ENCODE measurements around the gene ZNF710. TPM values are rescaled to one million over a fixed set of nuclear protein-coding genes. Genes with fewer than 3 reads are reported as not detected.

Gene ZNF710
- total RNA-seq, 2 experiments from 2014 or later = 14.1 to 16.6 TPM

- Mint-ChIP-seq H3K27ac (no peak overlapping the region), H3K27me3 (no peaks in the 10 kb centered on the region), H3K4me1 (peaks cover 21% of the 10 kb centered on the region), H3K9me3 (ENCODE audit: low read depth) (no peaks in the 10 kb centered on the region), H3K4me3 (no peak overlapping the region), H3K36me3 (peaks cover 3% of the 10 kb centered on the region)
- DNase-seq (no peak), ATAC-seq (no peak)
- CTCF ChIA-PET = interaction anchor here (0.8 kb wide), 1 partner anchor 204 kb away, joined by 3 read pairs; no protein-coding TSS in a partner anchor
Observed at GRCh38 chr15:90042356-90042755, 41.2 kb downstream of the ZNF710 start.

GRCh38 chr15:90042766-90043529 lies 41.8 kb downstream of the ZNF710 start:
- Mint-ChIP-seq H3K27ac (no peak overlapping the region), H3K9me3 (ENCODE audit: low read depth) (no peaks in the 10 kb centered on the region), H3K27me3 (no peaks in the 10 kb centered on the region), H3K4me3 (no peak overlapping the region), H3K36me3 (peaks cover 3% of the 10 kb centered on the region), H3K4me1 (peaks cover 15% of the 10 kb centered on the region)
- CTCF ChIA-PET = interaction anchor here (0.8 kb wide), 1 partner anchor 205 kb away, joined by 3 read pairs; no protein-coding TSS in a partner anchor
- ATAC-seq (no peak), DNase-seq (no peak)

- CTCF ChIA-PET = no interaction called here
- no peak for DNase-seq
Observed at GRCh38 chr15:90043530-90044010, 42.4 kb downstream of the ZNF710 start.

GRCh38 chr15:90044191-90044590 lies 43.1 kb downstream of the ZNF710 start:
- no peaks in the 10 kb centered on the region for H3K27me3 Mint-ChIP-seq
- H3K9me3 Mint-ChIP-seq (ENCODE audit: low read depth) = no peaks in the 10 kb centered on the region
- no peaks in the 10 kb centered on the region for H3K36me3 Mint-ChIP-seq
- ATAC-seq = no peak
- no peak for DNase-seq
- H3K4me1 Mint-ChIP-seq = peaks cover 5% of the 10 kb centered on the region
- H3K27ac Mint-ChIP-seq = no peak overlapping the region
- CTCF ChIA-PET = no interaction called here
- H3K4me3 Mint-ChIP-seq = no peak overlapping the region

More at GRCh38 chr15:90043530-90044010, 42.4 kb downstream of the ZNF710 start:
- H3K4me3 Mint-ChIP-seq = no peak overlapping the region
- H3K27ac Mint-ChIP-seq = no peak overlapping the region
- H3K9me3 Mint-ChIP-seq (ENCODE audit: low read depth) = no peaks in the 10 kb centered on the region
- H3K27me3 Mint-ChIP-seq = no peaks in the 10 kb centered on the region
- no peaks in the 10 kb centered on the region for H3K36me3 Mint-ChIP-seq
- ATAC-seq = no peak
- H3K4me1 Mint-ChIP-seq = peaks cover 9% of the 10 kb centered on the region

GRCh38 chr15:90044916-90045371 lies 43.8 kb downstream of the ZNF710 start:
- no peaks in the 10 kb centered on the region for H3K36me3 Mint-ChIP-seq
- DNase-seq (no peak), ATAC-seq (no peak)
- H3K27me3 Mint-ChIP-seq = no peaks in the 10 kb centered on the region
- CTCF ChIA-PET = no interaction called here
- H3K27ac Mint-ChIP-seq = no peak overlapping the region
- no peaks in the 10 kb centered on the region for H3K9me3 Mint-ChIP-seq (ENCODE audit: low read depth)
- peaks cover under 1% of the 10 kb centered on the region for H3K4me1 Mint-ChIP-seq
- H3K4me3 Mint-ChIP-seq = no peak overlapping the region

- CTCF ChIA-PET = interaction anchor here (0.5 kb wide), 1 partner anchor 142 kb away, joined by 5 read pairs; no protein-coding TSS in a partner anchor
Observed at GRCh38 chr15:90046289-90046688, 45.2 kb downstream of the ZNF710 start.

GRCh38 chr15:90046911-90047392 lies 45.8 kb downstream of the ZNF710 start:
- H3K36me3 Mint-ChIP-seq = no peaks in the 10 kb centered on the region
- H3K27me3 Mint-ChIP-seq = no peaks in the 10 kb centered on the region
- H3K4me1 Mint-ChIP-seq = no peaks in the 10 kb centered on the region
- CTCF ChIA-PET = no interaction called here
- H3K9me3 Mint-ChIP-seq (ENCODE audit: low read depth) = no peaks in the 10 kb centered on the region
- no peak overlapping the region for H3K4me3 Mint-ChIP-seq
- H3K27ac Mint-ChIP-seq = no peak overlapping the region
- ATAC-seq = no peak
- DNase-seq = no peak

More at GRCh38 chr15:90046289-90046688, 45.2 kb downstream of the ZNF710 start:
- no peak overlapping the region for H3K4me3 Mint-ChIP-seq
- no peaks in the 10 kb centered on the region for H3K9me3 Mint-ChIP-seq (ENCODE audit: low read depth)
- no peak overlapping the region for H3K27ac Mint-ChIP-seq
- DNase-seq (no peak), ATAC-seq (no peak)
- H3K4me1 Mint-ChIP-seq = no peaks in the 10 kb centered on the region
- no peaks in the 10 kb centered on the region for H3K36me3 Mint-ChIP-seq
- no peaks in the 10 kb centered on the region for H3K27me3 Mint-ChIP-seq

- DNase-seq (no peak), ATAC-seq (no peak)
- H3K27me3 Mint-ChIP-seq = no peaks in the 10 kb centered on the region
- CTCF ChIA-PET = interaction anchor here (1.6 kb wide), 1 partner anchor 23 kb away, joined by 4 read pairs; no protein-coding TSS in a partner anchor
- no peaks in the 10 kb centered on the region for H3K36me3 Mint-ChIP-seq
- H3K4me3 Mint-ChIP-seq = no peak overlapping the region
- no peak overlapping the region for H3K27ac Mint-ChIP-seq
- H3K4me1 Mint-ChIP-seq = no peaks in the 10 kb centered on the region
- H3K9me3 Mint-ChIP-seq (ENCODE audit: low read depth) = no peaks in the 10 kb centered on the region
Observed at GRCh38 chr15:90047956-90048575, 46.9 kb downstream of the ZNF710 start.

GRCh38 chr15:90049030-90049429 lies 47.9 kb downstream of the ZNF710 start:
- Mint-ChIP-seq H3K27me3 (no peaks in the 10 kb centered on the region), H3K27ac (no peak overlapping the region), H3K4me1 (no peaks in the 10 kb centered on the region), H3K4me3 (no peak overlapping the region), H3K9me3 (ENCODE audit: low read depth) (no peaks in the 10 kb centered on the region), H3K36me3 (no peaks in the 10 kb centered on the region)
- DNase-seq (no peak), ATAC-seq (no peak)
- CTCF ChIA-PET = interaction anchor here (1.6 kb wide), 1 partner anchor 22 kb away, joined by 4 read pairs; no protein-coding TSS in a partner anchor

GRCh38 chr15:90049666-90050604 lies 48.8 kb downstream of the ZNF710 start:
- H3K27ac Mint-ChIP-seq = no peak overlapping the region
- H3K36me3 Mint-ChIP-seq = no peaks in the 10 kb centered on the region
- no peaks in the 10 kb centered on the region for H3K9me3 Mint-ChIP-seq (ENCODE audit: low read depth)
- H3K4me3 Mint-ChIP-seq = no peak overlapping the region
- DNase-seq (no peak), ATAC-seq (no peak)
- H3K27me3 Mint-ChIP-seq = no peaks in the 10 kb centered on the region
- H3K4me1 Mint-ChIP-seq = peaks cover 2% of the 10 kb centered on the region
- CTCF ChIA-PET = no interaction called here

GRCh38 chr15:90051874-90052273 lies 50.8 kb downstream of the ZNF710 start:
- H3K27ac Mint-ChIP-seq = no peak overlapping the region
- no peaks in the 10 kb centered on the region for H3K36me3 Mint-ChIP-seq
- no peak for ATAC-seq
- H3K9me3 Mint-ChIP-seq (ENCODE audit: low read depth) = no peaks in the 10 kb centered on the region
- no peak overlapping the region for H3K4me3 Mint-ChIP-seq
- no peak for DNase-seq
- no peaks in the 10 kb centered on the region for H3K27me3 Mint-ChIP-seq
- peaks cover 2% of the 10 kb centered on the region for H3K4me1 Mint-ChIP-seq
- CTCF ChIA-PET = no interaction called here

GRCh38 chr15:90053685-90054466 lies 52.8 kb downstream of the ZNF710 start:
- H3K27ac Mint-ChIP-seq = no peak overlapping the region
- ATAC-seq = no peak
- CTCF ChIA-PET = interaction anchor here (1.6 kb wide), 1 partner anchor 23 kb away, joined by 4 read pairs; no protein-coding TSS in a partner anchor

More at GRCh38 chr15:90053685-90054466, 52.8 kb downstream of the ZNF710 start:
- H3K27me3 Mint-ChIP-seq = no peaks in the 10 kb centered on the region
- no peak for DNase-seq
- no peaks in the 10 kb centered on the region for H3K36me3 Mint-ChIP-seq
- no peaks in the 10 kb centered on the region for H3K9me3 Mint-ChIP-seq (ENCODE audit: low read depth)
- H3K4me3 Mint-ChIP-seq = no peak overlapping the region
- peaks cover 5% of the 10 kb centered on the region for H3K4me1 Mint-ChIP-seq

All from activated CD8-positive, alpha-beta memory T cell treated with anti-CD3 and anti-CD28 coated beads, Interleukin-2, amount 10 ng/mL, durations not matched to agents 7 days and 5 days (primary cell).